AML-193 (cell line): ENCODE measurements around the gene TRIM31.

ENCODE experiments used
- DNase-seq, 2 experiments: peaks; one replicate each; lab custom pipeline; 2025; lab: John Stamatoyannopoulos, UW

TRIM31 gene

GRCh38 chr6:30116724-30117123, 3.8 kb upstream of the TRIM31 start:
- peak in 1 of 2 experiments; percentile 17 for DNase-seq

GRCh38 chr6:30113841-30114240, 951 bp upstream of the TRIM31 start:
- DNase-seq, result no peak

DNA sequence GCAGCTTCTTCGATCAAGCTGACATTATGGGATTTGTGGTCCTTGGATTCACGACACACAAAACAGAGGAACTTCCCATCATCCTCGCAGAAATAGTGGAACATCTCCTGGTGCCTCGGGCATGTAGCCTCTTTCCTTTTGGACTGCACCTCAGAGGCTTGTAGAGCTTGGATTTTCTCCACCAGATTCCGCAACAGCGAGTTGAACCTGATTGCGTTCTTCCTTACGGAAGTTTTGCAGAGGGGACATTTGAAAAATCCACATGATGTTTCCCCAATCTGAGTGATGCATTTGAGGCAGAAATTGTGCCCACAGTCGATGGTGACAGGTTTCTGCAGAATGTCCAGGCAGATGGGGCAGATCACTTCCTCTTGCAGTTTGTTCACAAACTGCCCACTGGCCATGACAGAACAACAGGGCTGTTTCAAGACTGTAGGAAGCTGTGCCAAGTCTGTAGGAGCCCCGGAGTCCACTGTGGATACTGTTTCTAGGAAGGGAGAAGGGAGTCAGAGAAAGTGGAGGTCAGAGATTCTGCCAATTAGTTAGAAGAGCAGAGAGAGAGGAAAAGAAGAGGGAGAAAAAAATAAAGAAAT, 392 bp downstream of the TRIM31 start:
- no peak for DNase-seq

DNA sequence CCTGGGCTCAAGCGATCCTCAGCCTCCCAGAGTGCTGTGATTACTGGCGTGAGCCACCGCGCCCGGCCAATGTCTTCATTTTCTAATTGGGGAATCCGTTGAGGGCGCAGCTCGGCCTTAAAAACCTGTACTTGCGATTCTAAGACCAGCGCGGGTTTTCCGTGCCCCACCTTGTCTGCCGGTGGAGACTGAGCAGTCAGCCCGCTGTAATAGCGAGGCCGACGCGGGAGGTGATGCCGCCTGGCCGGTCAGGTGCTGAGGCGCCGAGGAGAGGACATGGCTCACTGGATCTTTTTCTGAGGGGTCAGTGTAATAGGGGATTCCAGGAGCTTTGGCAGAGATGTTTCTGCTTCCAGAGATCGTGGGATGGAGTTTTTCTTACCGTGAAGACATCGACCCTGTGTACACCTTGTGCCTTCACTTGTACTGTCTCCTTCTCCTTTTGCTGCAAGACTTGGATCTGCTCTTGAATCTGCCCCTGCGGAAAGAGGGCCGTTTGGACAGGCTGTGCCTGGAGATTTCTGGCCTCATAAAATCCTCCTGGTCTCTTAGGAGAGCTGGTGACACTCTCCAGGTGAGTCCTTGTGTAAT, 1.5 kb downstream of the TRIM31 start:
- DNase-seq, result no peak

GRCh38 chr6:30104661-30105060, 8.2 kb downstream of the TRIM31 start:
- no peak for DNase-seq

- no peak for DNase-seq
Observed at GRCh38 chr6:30103872-30104179, 9.1 kb downstream of the TRIM31 start.

DNA sequence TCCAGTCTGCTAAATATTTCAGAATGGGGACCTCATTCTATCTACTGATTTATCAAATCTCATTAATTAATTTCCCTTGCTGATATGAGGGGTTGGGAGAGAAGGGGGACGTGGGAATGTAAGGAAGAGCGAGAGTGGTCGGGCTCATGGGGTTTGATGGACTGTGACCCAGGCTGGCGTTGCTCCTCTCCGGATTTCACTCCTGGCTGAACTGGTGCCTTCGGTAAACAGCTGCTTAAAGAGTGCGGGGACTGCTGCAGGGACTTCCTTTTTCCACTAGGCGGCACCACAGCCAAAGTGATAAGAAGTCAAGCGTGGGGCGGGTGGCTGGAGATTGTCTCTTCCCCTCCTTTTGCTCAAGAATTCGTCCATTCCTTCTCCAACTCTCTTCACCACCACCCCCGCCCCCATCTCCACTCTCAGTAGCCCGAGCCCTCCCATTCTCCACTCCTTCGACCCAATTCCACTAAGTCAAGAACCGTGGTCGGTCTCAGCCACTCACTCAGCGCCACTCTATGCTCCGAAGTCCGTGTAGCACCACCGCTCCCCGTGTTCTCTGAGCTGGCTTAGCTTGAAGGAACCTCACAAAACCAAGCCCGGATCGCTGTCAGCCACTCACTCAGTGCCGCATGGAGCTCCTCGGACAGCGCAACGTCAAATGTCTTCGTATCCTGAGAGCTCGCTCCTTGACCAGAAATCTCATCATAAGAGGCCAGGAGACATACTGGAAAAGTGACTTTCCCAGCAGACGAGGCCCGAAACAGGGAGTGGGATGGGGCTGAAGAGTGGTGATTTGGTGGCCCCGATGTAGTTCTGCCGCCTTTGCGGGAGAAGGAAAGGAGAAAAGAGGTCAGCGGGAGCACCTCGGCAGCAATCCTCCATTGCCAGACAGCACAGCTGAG, 9.7 kb downstream of the TRIM31 start:
- peak; percentile 93 to 94 for DNase-seq

DNA sequence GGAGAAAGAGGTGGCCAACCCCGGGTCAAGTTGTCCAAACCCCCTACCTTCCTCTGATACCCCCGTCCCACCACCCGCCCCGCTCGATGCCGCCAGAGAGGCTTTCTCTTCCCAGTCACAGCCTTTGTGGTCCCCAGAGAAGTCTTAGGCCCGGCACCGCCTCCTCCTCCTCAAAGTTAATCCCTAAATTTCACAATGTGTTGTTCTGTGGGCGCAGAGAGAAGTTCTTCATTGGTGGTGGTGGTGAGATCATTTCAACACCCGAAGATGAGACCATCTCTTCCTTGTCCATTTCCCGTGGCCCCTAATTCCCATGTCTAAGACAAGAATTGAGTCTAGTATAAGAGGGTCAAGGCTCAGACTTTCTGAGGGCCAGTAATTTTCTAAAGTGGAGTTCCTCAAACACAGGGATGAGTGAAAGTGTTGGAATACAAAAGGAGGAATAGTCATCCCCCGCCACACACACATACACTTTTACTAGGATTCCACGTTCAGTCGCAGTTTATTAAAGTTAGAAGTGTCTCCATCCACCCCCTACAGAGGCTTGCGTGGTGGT, 10.4 kb downstream of the TRIM31 start:
- peak; percentile 77 to 81 for DNase-seq

GRCh38 chr6:30101444-30102413, 11.2 kb downstream of the TRIM31 start:
- DNase-seq, result peak; percentile 80 to 87

GRCh38 chr6:30100585-30101443, 12.1 kb downstream of the TRIM31 start:
- no peak for DNase-seq

DNA sequence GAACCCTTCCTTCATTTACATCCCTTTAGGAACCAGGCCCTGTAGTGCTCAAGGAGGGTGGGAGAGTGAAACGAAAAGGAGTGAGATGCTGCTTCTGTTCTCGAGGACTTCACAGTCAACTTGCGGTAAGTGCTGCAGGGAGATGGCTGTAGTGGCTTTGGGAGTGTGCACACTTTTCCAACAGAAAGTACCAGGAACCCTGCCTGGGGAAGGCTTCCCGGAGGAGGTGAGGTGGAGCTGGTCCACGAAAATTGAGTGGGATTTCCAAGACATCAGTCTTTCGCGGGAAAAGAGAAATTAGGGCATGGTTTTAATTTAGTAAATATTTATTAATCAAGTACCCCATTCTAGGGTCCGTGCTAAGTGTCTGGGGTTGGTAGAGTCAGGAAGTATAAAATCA, 12.7 kb downstream of the TRIM31 start:
- DNase-seq, result no peak

DNA sequence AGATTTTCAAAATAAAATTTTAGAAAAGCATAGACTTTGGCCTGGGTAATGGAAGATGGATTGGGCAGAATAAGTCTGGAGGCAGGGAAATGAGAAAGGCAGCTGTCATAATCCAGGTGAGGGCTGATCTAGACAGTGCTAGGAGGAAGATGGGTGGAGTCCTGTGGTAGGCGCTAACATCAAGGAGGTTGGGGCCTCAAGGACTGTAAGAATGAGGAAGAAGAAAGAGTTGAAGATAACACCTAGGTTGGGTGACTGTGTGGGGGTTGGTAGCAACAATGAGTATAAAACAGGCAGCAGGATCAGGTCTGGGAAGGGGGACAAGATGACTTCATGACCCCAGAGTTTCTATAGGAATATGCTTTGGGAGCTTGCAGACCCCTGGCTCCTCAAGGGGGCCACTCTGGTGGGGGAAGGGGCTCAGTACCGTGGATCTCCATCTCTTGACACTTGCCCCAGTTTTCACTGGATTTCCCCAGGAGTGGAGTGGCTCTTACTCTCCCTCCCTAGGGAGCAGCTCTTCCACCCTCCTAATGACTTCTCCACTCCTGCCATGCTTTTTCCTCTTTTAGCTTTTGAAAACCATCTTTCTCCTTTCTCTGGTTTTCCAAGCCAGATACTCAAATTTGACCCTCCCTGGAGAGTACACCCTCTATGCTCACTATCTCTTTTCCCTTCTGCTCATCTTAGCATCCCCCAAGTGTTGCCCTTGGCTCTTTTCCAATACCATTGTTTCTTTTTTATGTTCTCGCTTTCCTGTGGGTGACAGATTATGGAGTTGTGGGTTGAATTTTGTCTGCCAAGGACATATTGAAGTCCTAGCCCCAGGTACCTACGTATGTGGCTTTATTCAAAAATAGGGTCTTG, 14.8 kb downstream of the TRIM31 start:
- no peak for DNase-seq

DNA sequence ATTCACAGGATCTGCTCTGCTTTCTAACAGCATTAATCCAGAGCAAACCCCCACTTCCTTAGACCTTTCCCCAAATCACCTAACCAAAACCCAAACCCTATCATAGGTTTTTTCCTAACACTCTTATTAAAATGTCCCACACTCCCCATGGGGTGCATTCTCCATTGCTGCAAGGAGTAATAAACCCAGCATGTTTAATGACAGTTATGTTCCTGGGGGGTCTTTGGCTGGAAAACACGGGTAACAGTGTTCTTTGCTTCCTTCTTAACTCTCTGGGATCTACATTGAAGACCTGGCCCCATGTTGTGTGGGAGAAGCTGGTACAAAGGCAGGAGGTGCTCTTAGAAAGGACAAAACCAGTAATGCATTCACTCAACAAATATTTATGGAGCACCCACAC, 16.1 kb downstream of the TRIM31 start:
- no peak for DNase-seq

GRCh38 chr6:30093951-30094661, 18.8 kb downstream of the TRIM31 start:
- no peak for DNase-seq

- DNase-seq, result no peak
Observed at GRCh38 chr6:30092852-30093543, 19.9 kb downstream of the TRIM31 start.

DNA sequence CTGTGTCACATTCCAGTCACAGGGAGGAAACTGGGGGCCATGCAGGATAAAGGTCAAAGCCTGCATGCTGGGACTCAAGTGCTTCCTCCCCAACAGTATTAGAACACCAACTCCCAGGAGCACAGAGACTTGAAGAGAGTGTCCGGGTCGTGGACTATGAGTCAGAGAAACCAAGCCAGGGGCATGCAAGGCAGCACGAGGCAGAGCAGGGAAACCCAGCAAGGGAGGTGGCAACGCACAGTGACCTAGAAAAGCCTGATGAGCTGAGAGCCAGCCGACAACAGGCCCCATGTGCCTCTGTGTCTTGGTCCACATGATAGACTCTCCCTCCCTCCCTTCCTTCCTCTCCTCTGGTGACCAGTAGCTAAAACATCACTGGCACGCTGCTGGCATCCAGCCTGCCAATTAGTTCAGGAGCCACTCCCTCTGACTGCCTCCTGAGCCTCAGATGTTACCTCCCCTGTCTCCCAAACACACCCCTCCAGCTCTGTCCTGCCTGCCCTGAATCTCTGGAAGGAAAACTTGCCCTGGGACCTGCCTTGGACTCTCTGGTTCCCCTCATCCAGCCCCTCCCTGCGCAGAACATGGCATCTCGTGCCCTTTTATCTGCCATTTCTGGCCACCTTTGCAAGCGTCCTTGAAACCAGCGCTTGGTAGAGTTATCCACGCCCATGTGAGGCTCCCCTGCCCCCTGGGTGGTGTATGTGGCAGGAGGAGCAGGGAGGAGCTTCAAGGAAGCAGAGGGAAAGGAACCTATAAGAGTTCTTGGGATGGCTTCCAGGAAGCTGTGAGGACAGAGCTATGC, 21.1 kb downstream of the TRIM31 start:
- DNase-seq, result no peak

DNA sequence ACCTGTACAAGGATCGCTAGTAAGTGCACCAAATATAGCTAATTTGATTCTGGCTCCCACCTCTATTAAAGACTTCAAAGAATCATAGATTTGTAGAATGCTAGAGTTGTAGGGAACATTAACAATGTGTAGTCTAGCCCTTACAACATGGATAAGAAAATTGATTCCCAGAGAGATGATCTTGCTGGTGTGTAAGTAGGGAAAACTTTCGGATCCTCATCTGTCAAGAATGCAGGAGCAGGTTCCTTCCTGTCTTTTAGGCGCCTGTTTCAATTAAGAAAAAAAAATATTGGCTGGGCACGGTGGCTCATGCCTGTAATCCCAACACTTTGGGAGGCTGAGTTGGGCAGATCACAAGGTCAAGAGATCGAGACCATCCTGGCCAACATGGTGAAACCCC, 25.0 kb downstream of the TRIM31 start:
- DNase-seq, result no peak

- no peak for DNase-seq
Observed at GRCh38 chr6:30077218-30077617, 35.7 kb downstream of the TRIM31 start.
